Measurements from ENCODE around the gene KLK2. TPM values are rescaled to one million over a fixed set of nuclear protein-coding genes. Genes with fewer than 3 reads are reported as not detected.

KLK2 gene
- total and polyA plus RNA-seq, 2 of the 13 experiments (the other 11 are each of a cell fraction or from before 2014, with no cell fraction given): 0.11 TPM; not detected in 1

DNA sequence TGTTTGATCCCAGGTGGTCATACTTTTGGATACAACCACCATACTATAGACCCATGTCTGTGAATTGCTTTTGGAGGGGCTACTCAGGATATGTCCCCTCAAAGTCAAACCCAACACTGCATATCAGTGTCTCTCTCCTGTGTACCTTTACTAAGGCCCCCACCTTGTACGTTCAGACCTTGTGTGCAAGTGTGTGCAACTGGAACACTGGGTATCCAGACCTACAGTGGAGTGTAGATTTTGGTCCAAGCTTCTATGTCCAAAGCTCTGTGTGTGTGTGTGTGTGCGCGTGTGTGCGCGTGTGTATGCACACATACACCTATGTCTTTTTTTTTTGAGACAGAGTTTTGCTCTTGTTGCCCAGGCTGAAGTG lies 18.0 kb downstream of the KLK2 start (continued):
- TF ChIP-seq, protein P1, sequence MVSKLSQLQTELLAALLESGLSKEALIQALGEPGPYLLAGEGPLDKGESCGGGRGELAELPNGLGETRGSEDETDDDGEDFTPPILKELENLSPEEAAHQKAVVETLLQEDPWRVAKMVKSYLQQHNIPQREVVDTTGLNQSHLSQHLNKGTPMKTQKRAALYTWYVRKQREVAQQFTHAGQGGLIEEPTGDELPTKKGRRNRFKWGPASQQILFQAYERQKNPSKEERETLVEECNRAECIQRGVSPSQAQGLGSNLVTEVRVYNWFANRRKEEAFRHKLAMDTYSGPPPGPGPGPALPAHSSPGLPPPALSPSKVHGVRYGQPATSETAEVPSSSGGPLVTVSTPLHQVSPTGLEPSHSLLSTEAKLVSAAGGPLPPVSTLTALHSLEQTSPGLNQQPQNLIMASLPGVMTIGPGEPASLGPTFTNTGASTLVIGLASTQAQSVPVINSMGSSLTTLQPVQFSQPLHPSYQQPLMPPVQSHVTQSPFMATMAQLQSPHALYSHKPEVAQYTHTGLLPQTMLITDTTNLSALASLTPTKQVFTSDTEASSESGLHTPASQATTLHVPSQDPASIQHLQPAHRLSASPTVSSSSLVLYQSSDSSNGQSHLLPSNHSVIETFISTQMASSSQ (IDR thresholded peaks at IDR 0.05; ENCODE audit: low read depth): no peak
- TF ChIP-seq, protein P1 (CRISPR knock-in tag; IDR thresholded peaks at IDR 0.05; ENCODE audit: borderline replicate concordance): no peak
- TF ChIP-seq HOXA9 (CRISPR knock-in tag; IDR thresholded peaks at IDR 0.05; ENCODE audit: borderline replicate concordance): no peak
- no peak for TF ChIP-seq ZIK1 (CRISPR knock-in tag; IDR thresholded peaks at IDR 0.05; ENCODE audit: borderline replicate concordance, low read depth)
- no peak for TF ChIP-seq ZNF709 (CRISPR knock-in tag; IDR thresholded peaks at IDR 0.05)
- TF ChIP-seq, protein P2, sequence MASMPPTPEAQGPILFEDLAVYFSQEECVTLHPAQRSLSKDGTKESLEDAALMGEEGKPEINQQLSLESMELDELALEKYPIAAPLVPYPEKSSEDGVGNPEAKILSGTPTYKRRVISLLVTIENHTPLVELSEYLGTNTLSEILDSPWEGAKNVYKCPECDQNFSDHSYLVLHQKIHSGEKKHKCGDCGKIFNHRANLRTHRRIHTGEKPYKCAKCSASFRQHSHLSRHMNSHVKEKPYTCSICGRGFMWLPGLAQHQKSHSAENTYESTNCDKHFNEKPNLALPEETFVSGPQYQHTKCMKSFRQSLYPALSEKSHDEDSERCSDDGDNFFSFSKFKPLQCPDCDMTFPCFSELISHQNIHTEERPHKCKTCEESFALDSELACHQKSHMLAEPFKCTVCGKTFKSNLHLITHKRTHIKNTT (CRISPR knock-in tag; IDR thresholded peaks at IDR 0.05): no peak

DNA sequence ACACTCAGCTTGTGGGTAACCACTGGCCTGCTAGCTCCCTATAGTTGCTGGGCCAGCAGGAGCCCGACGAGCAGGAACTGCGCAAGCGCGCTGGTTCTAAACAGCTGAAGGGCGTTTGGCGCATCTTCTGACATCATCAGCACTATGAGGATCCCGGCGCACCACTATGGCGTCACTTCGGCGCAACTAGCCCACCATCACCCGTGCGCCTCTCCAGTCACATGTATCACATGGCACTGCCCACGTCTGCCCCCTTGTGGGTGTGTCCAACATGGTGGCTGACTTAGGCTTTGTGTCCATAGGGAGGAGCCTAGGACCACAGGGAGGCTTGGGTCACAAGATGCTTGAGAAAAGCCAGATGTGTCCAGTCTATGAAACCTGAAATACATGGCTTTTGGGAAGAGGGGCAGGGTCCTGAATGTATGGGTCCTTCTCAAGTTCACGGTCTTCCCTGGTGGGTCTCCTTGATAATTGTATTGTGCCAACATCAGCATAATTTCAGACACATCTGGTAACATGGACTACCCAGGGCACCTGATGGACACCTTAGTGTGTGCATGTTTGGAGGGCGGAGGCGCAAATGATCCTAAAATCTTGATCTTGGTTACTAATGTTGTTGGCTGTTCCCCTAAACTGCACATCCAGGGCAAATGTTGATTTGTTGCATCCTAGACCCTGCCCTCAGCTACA lies 20.0 kb downstream of the KLK2 start:
- intact Hi-C loops (cut with micrococcal nuclease; ENCODE audit: unreplicated experiment) (no loop called here), in situ Hi-C loops (cut with HindIII; ENCODE audit: extremely low pct_ligation_motif_present, low pct_unique_long_range_greater_than_20kb) (no loop called here)
- Histone ChIP-seq H3K27me3 (ENCODE audit: control insufficient read depth in 1 of 2, insufficient read depth in 2 of 2, low read length in 2 of 2) (no peaks in the 10 kb centered on the region; a peak in 1 of 5 replicates), H3K4me3 (replicated peaks in 1 of 3; ENCODE audit: insufficient read depth in 1 of 3, low read depth in 2 of 3, low read length in 3 of 3) (no peak overlapping the region), H3K4me2 (ENCODE audit: low read depth, low read length) (no peak overlapping the region), H3K36me3 (replicated peaks in 1 of 2; ENCODE audit: control insufficient read depth in 1 of 2, insufficient read depth in 2 of 2, low read length in 2 of 2) (no peaks in the 10 kb centered on the region), H3K9ac (ENCODE audit: insufficient read depth, low read depth, low read length) (no peak overlapping the region), H3K4me1 (ENCODE audit: insufficient read depth, low read length) (no peaks in the 10 kb centered on the region), H2AFZ (ENCODE audit: low read length) (no peak overlapping the region), H3K9me3 (ENCODE audit: low read length) (no peaks in the 10 kb centered on the region), H4K20me1 (ENCODE audit: insufficient read depth, low read length) (no peaks in the 10 kb centered on the region), H3K79me2 (ENCODE audit: insufficient read depth, low read length) (no peaks in the 10 kb centered on the region), H3K27ac (ENCODE audit: extremely low read length, insufficient read depth, low read length) (no peak overlapping the region)
- ChIA-PET CTCF (ENCODE audit: low intra/inter-chr PET ratio, low total read pairs) (no interaction called here), POLR2A (no interaction called here)
- 81% methylated on average over 16 of the region's 18 CpGs for WGBS (ENCODE audit: low lambda C conversion rate)
- FAIRE-seq: no peak
- BruUV-seq (replicated peaks): no TSS peak
- DNase-seq (ENCODE audit: low spot score): no peak
- ATAC-seq: no peak
- TF ChIP-seq ZNF782 (CRISPR knock-in tag; IDR thresholded peaks at IDR 0.05; ENCODE audit: borderline replicate concordance): no peak
- no peak for TF ChIP-seq ZSCAN29 (CRISPR knock-in tag; conservative IDR thresholded peaks at IDR 0.05)
- 0 out of 2 replicates have a peak, but pooled peaks have one; percentile 20 for TF ChIP-seq HOXA3 (CRISPR knock-in tag; IDR thresholded peaks at IDR 0.05)
- peak; percentile 71 to 84 for TF ChIP-seq MAFK (conservative IDR thresholded peaks at IDR 0.05 in 1 of 2, IDR thresholded peaks at IDR 0.05 in 1 of 2; ENCODE audit: low read length in 2 of 2)
- TF ChIP-seq GTF2F1 (IDR thresholded peaks at IDR 0.05; ENCODE audit: low read length): no peak
- TF ChIP-seq MAFF (IDR thresholded peaks at IDR 0.05; ENCODE audit: low read depth, low read length): peak; percentile 76

Measured in HepG2 (cell line).